C1 segment of cervical spinal cord (tissue), 14 donors: ENCODE results near the gene AHDC1.

Source experiments
- DNase-seq, 14 donors: peaks; one replicate each; lab custom pipeline; 2025; lab: John Stamatoyannopoulos, UW

Gene AHDC1

DNA sequence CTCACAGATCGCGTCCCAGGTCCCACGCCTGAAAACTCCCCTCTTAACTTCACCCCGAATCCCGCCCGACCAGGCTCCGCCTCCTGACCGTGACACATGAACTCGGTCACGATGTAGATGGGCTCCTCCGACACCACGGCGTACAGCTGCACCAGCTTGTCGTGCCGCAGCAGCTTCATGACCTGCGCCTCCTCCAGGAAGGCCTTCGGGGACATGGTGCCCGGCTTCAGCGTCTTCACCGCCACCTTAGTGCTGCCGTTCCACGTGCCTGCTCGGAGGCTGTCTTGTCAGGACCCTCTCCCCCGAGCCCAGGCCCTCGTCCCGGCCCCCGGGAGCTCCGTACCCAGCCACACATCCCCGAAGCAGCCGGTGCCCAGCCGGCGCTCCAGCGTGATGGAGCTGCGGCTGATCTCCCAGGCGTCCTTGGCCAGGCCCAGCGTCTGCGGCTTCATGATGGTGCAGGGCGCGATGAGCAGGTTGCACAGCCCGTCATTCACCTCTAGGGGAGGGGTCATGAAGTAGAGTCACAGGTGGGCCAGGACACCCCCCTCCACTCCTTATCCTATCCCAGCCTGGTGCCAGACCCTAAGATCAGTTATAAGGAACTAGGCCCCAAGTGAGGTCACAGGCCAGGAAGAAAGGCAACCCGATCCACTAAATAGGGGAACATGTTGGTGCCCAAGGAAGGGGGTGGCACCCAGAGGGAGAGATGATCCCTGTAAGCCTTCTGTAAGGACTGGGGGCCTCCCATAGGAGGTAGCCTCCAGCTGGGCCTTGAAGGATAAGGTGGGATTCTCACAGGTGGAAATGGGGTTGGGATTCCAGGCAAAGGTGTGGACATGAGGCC lies 11.6 kb upstream of the AHDC1 start:
- DNase-seq, result no peak

DNA sequence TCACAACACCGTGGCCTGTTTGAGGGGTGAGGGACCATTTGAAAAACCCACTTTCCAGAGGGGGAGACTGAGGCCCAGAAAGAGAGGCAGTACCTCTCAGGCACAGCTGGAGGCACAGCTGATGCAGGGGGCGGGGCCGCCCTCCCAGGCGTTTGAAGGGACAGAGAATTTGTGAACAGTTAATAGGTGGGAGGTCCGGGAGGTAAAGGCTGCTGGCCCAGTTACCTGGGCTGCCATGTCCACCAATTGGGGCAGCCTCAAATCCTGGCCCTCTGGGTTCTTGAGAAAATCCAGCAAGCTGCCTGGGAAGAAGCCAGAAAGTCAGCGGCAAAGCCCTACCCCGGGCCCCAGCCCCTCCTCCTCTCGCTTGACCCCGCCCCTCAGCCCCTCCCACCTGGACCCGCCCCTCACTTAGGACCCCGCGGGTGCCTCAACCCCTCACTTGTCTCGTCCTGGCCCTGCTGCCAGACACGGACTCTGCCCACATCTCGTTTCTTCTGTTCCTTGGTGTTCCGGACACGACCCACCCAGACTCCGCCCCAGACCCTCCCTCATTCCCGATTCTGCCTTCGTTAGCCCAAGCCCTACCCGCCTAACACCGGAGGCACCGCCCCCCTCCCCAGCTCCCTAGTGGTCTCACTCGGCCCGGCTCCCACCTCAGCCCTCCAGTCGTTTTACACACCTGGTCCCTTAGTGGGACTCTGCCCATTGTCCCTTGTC lies 10.8 kb upstream of the AHDC1 start:
- DNase-seq, result no peak

- DNase-seq, result no peak
These were observed 10.2 kb upstream of the AHDC1 start for GRCh38 chr1:27614043-27614624.

- no peak for DNase-seq
These were observed 8.8 kb upstream of the AHDC1 start for GRCh38 chr1:27612718-27613117.

DNA sequence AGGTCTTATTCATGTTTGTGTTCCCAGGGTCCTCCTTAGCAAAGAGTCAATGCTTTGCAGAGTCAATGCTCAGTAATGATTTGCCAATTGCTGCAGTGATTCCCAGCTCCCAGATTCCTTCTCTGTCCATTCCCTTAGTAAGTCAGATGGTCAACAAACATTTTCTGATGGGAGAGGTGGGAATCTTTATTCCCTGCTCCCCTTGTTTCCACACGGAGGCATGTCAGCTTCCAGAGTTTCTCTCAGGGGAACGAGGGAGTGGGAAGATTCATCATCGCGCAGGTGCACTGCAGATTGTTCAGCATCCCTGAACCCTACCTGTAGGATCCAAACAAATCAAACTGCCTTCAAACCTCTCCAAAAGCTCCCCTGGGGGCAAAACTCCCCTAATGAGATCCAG lies 7.5 kb upstream of the AHDC1 start:
- DNase-seq, result no peak

- DNase-seq, result no peak
These were observed 5.8 kb upstream of the AHDC1 start for GRCh38 chr1:27609618-27610240.

DNA sequence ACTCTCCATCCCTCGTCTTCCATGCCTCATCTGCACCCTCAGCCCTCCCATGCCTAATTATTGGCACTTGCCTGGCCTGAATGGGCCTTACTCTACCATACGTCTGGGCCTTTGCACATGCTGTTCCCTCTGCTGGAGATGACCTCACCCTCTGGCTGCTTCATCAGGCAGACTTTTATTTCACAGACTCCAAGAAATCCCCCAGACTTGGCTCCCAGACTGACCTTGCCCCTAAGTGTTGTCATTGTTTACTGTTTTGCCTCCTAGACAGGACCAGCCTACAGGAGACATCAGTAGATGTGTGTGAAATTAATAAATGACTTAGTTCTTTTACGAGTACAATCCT lies 5.2 kb upstream of the AHDC1 start:
- DNase-seq, result no peak

DNA sequence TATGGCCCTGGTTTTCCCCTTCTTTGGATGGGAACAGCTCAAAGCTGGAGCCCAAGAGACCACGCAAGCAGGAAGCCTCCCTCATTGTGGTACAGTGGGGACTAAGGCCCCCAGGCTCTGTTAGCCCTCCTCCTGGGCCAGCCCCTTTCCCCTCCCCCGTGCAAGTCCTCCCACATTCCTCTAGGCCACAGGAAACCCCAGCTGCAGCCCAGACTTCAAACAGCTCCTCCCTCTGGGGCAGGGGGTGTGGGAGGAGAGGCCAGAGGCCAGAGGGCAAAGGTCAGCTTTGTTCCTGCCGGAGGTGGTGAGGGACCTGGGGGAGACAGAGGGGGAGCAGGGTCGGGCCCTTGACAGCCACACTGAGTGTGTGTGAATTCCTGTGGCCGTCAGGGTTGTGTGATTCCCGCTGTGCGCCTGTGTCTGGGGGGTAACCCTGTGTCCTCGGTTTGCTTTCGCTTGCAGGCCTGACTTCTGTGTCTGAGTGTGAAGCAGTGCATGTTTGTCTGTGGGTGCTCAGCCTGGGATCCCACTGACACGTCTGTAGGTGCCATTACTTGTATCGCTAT lies 3.4 kb upstream of the AHDC1 start:
- DNase-seq, result no peak

DNA sequence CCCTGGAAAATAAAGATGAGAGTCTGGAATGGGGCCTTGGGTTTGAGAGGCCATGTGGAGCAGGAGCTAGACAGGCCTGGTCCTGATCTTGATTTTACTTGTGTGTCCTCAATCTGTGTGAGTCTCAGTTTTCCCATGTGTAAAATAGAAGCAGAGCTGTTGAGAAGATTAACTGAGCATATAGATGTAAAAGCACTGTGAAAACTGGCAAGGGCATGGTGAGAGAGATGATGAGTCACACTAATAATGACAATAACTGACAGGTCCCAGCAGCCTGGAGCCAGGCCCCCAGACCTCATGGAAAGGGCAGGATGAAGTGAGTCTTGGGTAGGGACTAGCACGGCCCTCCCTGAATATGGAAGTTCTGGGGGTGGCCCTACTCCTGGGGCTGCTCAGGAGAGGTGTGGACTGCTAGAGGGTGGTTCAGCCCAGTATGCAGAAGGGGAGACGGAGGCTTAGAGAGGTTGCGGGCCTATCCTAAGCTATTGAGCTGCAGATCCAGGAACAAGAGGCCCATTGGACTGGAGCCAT lies 2.8 kb upstream of the AHDC1 start:
- DNase-seq, result no peak

GRCh38 chr1:27605796-27606707 lies 2.1 kb upstream of the AHDC1 start:
- peak in 12 of 14 donors; percentile 11 to 52 (median 36) for DNase-seq

DNA sequence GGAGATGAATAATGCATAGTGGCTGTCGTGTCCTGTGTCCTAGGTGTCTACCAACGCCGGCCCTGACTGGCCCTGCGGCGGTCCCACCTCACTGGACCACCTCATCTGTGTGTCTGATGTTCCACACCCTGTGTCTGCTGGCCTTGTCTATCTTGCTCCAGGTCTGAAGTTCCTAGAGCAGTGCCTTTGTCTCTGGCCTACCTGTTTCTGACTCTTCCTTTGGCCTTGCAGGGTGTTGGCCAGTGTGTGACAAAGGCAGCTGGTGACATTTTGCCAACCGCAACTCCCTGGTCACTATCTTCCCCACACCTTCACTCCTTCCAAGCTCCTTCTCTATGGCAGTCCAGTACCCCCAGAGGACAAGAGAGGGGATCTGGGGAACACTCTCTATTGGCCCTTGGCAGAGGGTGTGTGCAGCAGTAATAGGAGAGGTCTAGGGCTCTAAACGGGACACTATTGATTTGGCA lies 1.4 kb upstream of the AHDC1 start:
- no peak for DNase-seq

- no peak for DNase-seq
These were observed 795 bp upstream of the AHDC1 start for GRCh38 chr1:27604579-27605299.

DNA sequence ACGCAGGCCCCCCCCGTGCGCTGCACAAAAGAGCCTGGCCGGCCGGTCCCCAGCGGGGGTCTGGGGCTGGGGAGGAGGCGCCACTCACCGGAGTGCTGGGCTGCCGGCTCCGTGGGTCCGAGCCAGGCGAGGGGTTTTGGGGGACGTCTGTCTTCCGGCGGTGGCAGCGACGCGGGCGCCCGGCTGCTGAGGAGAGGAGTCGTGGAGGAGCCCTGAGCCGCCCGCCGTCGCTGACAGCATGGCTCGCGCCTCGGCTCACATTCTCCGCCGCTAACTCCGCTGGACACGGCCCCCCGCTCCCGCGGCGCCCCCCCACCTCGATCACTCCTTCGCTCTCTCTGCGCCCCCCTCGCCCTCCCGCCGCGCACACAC lies 649 bp downstream of the AHDC1 start:
- peak in 1 of 14 donors; percentile 24 for DNase-seq

GRCh38 chr1:27602462-27603308 lies 1.3 kb downstream of the AHDC1 start:
- peak in 7 of 14 donors; percentile 30 to 82 (median 54) for DNase-seq

- peak in 12 of 14 donors; percentile 31 to 87 (median 78) for DNase-seq
These were observed 2.0 kb downstream of the AHDC1 start for GRCh38 chr1:27601771-27602461.

DNA sequence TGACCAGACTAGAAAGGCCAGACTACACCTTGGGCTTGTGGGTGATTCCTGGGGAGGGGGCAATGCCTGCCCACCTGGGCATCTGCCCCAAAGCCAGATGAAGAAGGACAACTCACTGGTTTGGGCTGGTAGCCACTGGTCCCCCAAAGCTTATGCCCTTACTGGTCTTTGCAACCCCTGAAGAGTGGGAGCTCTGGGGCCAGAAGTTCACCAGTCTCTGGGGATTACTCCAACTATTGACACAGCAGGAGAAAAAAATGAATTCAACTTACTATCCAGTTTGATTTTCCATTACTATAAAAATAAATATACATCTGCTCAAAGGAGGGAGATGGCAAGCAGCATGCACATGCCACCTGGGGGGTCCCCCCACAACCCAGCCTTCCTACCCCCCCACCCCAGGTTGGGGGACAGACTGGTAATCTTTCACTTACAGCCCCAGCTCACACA lies 2.6 kb downstream of the AHDC1 start:
- DNase-seq, result no peak

DNA sequence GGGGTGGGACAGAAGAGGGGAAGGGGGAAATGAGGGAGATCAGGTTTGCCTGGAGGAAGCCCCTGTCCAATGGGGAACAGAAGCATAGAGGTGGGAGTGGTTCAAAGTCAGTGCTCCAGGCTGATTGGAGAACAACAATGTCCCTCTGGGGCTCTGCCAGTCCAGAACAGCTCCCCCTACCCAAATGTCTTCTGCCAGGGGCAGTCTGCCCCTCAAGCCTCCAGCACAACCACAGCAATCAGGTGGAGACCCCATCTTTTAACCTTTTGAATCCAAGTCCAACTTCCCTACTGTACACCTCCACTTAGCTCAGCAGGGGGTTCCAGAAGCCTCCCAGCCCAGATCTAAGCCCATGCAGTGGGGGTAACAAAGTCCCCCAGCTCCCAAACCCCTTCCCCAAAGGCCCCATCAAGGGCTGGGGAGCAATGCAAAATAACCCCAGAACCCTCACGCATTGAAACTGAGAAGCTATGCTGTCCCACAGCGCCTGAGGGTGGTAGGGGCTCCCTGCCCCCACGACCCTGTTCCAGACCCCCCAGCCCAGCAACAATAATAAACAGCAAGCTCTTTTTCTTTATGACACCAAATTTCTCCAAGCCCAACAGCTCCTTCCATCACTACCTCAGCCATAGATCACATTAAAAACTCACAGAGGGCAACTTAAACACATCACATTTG lies 3.3 kb downstream of the AHDC1 start:
- DNase-seq, result peak in 1 of 14 donors; percentile 12
